Left hindlimb (tissue), 1 donor: ENCODE measurements around the gene FRK.
A peak's percentile ranks its signal among the peaks of the same experiment; 100 is the strongest.

Source experiments
- DNase-seq: peaks from one replicate; pipeline ENCODE4 v3.0.0-alpha.2; 2018

The FRK gene

GRCh38 chr6:116033687-116034303, 26.9 kb downstream of the FRK start:
- DNase-seq = no peak

GRCh38 chr6:116030770-116031169, 29.9 kb downstream of the FRK start:
- no peak for DNase-seq

- no peak for DNase-seq
These were observed 31.2 kb downstream of the FRK start for GRCh38 chr6:116029535-116029934.

GRCh38 chr6:116028233-116028632, 32.5 kb downstream of the FRK start:
- no peak for DNase-seq

GRCh38 chr6:116027801-116028200, 32.9 kb downstream of the FRK start:
- DNase-seq = no peak

- no peak for DNase-seq
These were observed 35.3 kb downstream of the FRK start for GRCh38 chr6:116025405-116025804.

- no peak for DNase-seq
These were observed 37.7 kb downstream of the FRK start for GRCh38 chr6:116022841-116023445.

GRCh38 chr6:116020738-116021137, 40.0 kb downstream of the FRK start:
- DNase-seq = no peak

- no peak for DNase-seq
These were observed 41.3 kb downstream of the FRK start for GRCh38 chr6:116019428-116019827.

GRCh38 chr6:116018976-116019375, 41.7 kb downstream of the FRK start:
- DNase-seq = no peak

- no peak for DNase-seq
These were observed 43.0 kb downstream of the FRK start for GRCh38 chr6:116017546-116018295.

GRCh38 chr6:116016846-116017545, 43.7 kb downstream of the FRK start:
- DNase-seq = no peak

GRCh38 chr6:116015983-116016382, 44.7 kb downstream of the FRK start:
- no peak for DNase-seq

GRCh38 chr6:116015561-116015960, 45.1 kb downstream of the FRK start:
- no peak for DNase-seq

- no peak for DNase-seq
These were observed 47.7 kb downstream of the FRK start for GRCh38 chr6:116012951-116013350.

- no peak for DNase-seq
These were observed 48.2 kb downstream of the FRK start for GRCh38 chr6:116012471-116012949.

- no peak for DNase-seq
These were observed 49.2 kb downstream of the FRK start for GRCh38 chr6:116011520-116011919.

GRCh38 chr6:116010790-116011401, 49.8 kb downstream of the FRK start:
- peak; percentile 57 for DNase-seq

- no peak for DNase-seq
These were observed 50.3 kb downstream of the FRK start for GRCh38 chr6:116010386-116010785.

GRCh38 chr6:116008470-116009243, 52.0 kb downstream of the FRK start:
- DNase-seq = peak; percentile 51

GRCh38 chr6:116004841-116005815, 55.6 kb downstream of the FRK start:
- no peak for DNase-seq
